Measurements from ENCODE around the gene RAG1.

Gene RAG1

GRCh38 chr11:36591433-36591832, 23.6 kb downstream of the RAG1 start:
- no peak for DNase-seq

DNA sequence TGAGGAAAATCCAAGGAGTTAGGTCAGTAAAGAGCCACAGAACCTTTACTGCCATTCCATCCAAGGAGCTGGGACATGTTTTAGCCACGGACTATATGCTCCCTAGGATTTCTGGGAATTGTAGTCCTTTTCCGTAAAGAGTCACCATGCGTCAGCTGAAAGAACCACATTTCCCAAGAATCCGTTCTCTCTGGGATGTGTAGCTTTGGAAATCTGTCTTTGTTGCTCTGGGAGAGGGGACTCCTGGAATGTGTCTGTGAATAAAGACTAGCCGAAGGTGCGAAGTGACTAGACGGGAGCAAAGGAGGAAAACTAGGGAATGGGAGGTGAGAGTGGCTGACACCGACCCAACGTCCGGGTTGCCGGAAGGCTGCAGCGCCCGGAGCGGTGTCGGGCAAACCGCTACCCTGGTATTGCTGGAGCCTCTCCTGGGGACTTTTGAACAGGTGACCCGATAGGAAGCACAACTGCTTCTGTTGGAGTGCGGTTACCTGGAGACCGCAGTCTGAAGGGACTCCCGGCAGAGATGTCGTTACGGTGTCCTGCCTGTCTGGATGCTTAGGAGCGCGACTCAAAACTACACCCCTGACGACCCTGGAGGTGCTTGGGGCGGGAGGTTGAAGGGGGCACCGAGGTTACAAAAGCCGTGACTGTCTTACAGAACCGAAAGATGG, 26.6 kb downstream of the RAG1 start, which contains the start of gene IFTAP:
IFTAP (plus strand) TSS at position 187 of the 674 bp plus-strand sequence. CDS start 15,602 bp downstream, outside the sequence.
- DNase-seq = peak; percentile 74

- DNase-seq = no peak
Observed at GRCh38 chr11:36596880-36597279, 29.1 kb downstream of the RAG1 start.

DNA sequence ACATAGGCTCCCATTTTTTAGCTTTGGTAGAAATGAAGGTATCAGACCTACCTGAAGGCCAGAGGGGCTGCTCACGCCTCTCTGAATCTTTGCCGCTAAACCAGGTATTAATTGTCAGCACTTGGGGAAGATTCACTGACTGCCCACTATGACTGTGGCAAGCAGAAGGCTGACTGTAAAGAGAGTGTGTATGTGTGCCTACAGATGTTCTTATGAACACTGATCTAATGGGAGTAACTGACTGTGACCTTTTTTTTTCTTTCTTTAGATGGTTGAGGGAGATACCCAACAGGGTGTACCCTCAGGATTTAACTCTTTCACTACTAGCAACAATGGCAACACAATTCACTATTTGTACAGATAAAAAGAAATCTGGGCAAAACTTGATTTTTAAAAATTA, 30.2 kb downstream of the RAG1 start, which contains the start of gene RAG2:
RAG2 (minus strand) TSS at position 186 of the 400 bp plus-strand sequence. CDS start 4,068 bp downstream, outside the sequence.
- no peak for DNase-seq

DNA sequence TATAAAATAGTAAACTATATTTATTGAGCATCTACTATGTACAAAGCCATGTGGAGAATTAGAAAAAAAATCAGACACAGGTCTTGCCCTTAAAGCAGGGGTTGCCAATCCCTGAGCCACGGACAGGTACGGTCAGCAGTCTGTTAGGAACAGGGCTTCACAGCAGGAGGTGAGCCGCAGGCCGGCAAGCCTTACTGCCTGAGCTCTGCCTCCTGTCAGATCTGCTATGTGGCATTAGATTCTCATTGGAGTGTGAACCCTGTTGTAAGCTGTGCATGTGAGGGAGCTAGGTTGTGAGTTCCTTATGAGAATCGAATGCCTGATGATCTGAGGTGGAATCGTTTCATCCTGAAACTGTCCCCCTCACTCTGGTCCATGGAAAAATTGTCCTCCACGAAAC, 32.4 kb downstream of the RAG1 start:
- no peak for DNase-seq

DNA sequence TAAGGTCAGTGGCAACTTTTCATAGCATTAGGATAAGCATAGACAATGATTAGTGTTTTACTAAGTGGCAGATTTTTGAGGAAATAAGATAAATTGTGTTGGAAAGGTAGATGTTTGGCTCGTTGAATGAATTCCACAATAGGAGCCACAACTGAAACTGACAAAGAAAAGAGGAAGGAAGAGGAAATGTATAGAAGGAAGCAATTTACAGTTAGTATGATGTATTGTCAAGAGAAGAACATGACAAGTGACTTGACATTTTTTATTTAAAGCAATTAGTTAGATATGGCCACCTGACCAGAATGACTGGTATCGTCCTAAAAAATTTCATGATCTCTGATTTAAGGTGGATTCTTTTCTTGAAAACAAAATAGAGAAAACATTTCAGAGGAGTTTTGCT, 33.3 kb downstream of the RAG1 start:
- DNase-seq = no peak

- DNase-seq = no peak
Observed at GRCh38 chr11:36602135-36602534, 34.3 kb downstream of the RAG1 start.

DNA sequence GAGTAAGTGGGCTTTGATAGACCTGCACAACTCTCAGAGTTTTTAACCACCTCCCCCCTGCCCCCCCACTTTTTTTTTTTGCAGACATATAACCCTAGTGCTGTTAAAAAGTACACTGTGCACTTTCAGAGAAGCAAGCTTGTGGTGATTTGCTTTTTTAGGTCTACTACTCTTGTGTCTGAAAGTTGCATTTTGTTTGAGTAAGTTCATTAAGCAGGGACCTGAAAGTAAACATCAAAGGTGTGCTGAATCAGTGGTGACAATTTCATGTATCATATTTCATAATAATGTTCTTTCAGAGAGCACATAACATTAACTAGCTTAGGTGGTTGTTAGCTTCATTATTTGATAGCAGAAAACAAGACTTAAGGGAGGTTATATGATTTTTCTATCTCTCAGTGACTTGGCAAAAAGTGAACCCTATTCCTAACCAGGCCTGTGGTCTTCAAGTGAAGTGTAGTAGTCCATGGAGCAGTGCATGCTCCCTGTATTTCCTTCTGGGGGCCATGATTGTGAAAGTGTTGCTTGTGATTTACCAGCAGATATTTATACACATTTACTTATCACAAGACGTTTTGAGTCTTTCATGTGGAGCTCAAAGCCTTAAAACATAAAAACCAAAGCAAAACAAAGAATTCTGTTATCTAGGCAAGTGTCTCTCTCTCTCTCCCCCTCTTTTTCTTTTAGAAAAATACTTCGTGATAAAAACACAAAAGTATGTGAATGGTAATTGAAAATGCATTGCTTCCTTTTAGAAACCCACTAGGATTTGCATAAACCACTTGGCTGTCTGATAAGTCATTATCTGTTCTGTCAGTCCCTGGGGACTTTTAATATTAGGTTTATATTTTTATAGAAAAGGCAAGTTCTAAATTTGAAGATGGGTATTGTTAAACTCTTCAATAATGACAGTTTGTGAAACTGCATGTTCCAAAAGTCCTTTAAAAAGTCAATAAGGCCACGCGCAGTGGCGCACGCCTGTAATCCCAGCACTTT, 37.7 kb downstream of the RAG1 start:
- no peak for DNase-seq

GRCh38 chr11:36608491-36609199, 40.8 kb downstream of the RAG1 start:
- DNase-seq = no peak

DNA sequence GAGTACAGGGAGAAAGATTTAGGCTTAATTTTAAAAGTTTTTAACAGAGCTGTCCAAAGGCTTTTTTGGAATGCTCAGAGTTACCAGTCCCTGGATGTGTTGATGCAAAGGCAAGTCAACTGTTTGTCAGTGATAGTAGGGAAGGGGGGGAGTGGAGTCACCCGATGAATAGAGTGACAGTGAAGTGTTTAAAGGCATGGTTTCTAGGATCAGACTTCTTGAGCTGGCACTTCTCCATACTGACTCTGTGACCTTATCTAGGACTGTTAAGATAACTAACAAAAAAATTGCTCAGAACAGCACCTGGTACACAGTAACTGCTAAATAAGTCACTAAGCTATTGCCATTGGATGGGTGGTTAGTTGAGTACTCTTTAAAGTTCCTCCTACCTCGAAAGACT, 41.6 kb downstream of the RAG1 start:
- no peak for DNase-seq

- DNase-seq = no peak
Observed at GRCh38 chr11:36615826-36616225, 48.0 kb downstream of the RAG1 start.

DNA sequence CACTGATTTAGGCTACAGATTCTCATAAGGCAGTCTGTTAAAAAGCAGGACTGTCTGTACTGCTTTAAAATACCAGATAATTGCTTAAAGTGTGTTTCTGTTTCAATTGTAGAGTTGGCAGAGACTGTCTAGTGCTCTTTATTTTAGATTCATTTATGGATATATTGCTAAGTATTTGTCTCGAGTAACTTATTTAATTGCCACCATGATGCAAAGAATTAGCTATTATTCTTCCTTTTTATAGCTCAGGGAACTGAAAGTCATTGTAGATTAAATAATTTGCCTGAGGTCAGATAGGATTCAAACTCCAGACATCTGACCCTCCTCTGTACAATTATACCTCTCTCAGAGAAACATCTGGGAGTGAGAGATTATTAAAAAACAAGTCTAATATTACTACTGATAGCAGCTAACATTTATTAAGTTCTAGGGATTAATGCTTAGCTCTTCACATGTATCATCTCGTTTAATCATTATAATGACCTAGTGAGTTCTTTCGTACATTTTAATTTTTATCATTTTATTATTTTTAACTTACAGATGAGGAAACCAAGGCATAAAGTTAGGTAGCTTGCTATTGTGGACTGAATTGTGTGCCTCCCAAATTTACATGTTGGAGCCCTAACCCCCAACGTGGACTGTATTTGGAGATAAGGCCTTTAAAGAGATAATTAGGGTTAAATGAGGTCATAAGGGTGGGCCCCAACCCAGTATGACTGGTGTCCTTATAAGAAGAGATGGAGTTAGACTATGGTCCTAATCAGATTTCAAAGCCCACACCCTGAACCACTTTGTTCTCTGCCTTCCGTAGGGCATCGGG, 49.9 kb downstream of the RAG1 start:
- no peak for DNase-seq

- no peak for DNase-seq
Observed at GRCh38 chr11:36618363-36619047, 50.7 kb downstream of the RAG1 start.

- no peak for DNase-seq
Observed at GRCh38 chr11:36619502-36619901, 51.7 kb downstream of the RAG1 start.

DNA sequence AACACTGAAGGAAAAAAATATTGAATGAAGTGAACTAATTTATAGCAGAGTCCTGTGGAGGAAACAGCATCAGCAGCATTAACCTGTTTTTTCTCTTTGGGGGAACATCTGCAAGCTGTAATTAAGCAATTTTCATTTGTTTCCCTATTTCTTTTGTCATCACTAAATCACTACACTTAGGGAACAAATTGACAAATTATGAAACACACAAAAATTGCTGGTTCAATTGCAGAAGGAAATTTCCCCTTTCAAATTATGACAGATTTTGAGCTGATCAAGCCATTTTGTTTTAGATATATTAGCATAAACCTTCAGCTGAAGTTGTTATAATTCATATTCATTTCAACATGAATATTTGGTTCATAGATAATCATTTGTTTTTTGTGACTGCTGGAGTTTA, 52.4 kb downstream of the RAG1 start:
- DNase-seq = no peak

DNA sequence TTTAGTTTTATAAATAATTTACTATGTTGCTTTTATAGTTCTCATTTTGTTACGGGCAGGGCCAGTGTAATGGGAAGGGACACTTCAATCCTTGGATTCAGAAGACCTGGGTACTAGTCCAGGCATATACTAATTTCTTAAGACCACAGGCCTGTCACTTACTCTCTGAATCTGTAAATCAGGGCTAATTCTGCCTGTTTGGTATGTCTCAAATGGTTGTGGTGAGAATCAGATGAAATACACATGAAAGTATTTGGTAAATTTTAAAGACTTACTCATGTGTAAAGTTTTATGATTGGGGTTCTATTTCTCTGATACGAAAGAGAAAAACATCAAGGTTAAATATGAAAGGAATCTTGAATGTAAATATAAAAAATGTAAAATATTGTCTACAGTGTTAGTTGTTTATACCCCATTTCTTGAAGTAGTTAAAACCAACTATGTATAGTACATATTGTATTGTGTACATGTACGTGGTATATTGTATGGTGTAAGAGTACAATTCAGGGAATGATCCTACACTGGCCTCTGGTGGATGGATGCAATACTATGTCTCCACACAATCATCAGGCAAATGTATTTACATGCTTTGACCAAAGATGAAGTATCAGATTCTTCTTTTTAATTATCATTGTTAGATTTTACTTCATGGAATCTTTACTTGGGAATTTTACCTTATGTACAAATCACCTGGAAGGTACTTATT, 54.8 kb downstream of the RAG1 start:
- DNase-seq = no peak

GRCh38 chr11:36623494-36623893, 55.7 kb downstream of the RAG1 start:
- DNase-seq = no peak

DNA sequence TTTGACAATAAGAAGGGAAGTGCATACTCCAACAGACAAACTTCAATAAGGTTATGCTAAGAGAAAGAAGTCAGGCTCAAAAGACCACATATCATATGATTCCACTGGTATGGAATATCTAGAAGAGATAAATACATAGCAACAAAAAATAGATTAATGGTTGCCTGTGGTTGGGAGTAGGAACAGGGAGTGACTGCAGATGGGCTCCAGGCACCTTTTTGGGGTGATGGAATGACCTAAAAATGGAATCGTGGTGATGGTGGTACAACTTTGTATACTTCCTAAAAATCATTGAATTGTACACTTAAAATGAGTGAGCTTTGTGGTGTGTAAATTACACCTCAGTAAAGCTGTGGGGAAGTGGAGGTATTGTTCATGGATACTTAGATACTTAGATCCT, 59.2 kb downstream of the RAG1 start:
- DNase-seq = no peak

- no peak for DNase-seq
Observed at GRCh38 chr11:36627471-36627870, 59.7 kb downstream of the RAG1 start.

DNA sequence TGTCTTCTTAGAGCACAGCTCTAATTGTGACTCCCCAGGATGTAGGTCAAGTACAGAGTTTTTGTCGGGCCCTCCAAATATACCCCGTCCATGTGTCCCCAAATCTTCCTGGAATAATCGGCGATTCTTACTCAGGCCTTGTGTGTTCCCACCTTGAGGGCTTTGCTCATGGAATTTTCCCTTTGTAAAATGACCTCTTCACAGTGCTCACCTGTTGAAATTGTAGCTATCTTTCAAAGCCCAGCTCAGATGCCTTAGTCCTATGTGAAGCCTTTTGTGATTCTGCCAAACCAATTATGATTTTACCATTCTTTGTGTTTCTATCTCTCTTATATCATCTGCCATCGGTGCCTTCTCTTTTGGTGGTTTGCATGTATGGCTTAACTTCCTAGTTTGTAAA, 60.3 kb downstream of the RAG1 start:
- no peak for DNase-seq

DNA sequence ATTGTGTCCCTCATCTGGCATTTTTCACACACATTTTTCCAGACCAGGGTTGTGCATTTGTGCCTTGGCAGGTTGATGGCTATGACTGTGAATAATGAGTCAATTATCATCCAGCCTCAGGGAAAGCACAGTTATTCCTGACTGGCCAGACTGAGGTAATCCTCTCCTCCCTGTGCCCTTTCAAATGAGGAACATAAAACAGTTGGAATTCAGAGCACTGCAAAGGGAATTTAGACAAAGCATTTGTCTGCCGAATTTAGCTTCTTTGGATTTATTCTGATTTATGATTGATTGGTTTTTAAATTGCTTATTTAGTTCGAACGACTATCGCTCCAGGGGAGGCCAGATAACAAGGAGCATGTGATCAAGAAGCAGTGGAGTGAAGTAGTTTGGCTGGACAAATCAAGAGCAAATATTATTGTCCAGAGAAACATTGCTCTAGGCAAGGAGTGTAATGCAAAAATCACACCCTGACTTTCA, 61.0 kb downstream of the RAG1 start:
- DNase-seq = no peak
